A673 (cell line): ENCODE measurements around the gene B9D1. TPM values are rescaled to one million over a fixed set of nuclear protein-coding genes. Genes with fewer than 3 reads are reported as not detected.

ENCODE experiments used
- BruUV-seq: library from RNA; stranded (reverse); fragments of 400-500 nt; replicated peaks from 2 replicates; lab custom pipeline; 2021; lab: Mats Ljungman, UMichigan
- CTCF ChIA-PET: fragments of 300-600 bp; sonication (Branson Sonifier 250); formaldehyde crosslinking; loops from one replicate; lab custom pipeline; 2022; ENCODE audit warnings: antibody characterized with exemption; lab: Charles Lee
- POLR2A ChIA-PET: fragments of 300-600 bp; sonication (Branson Sonifier 250); formaldehyde crosslinking; loops from one replicate; lab custom pipeline; 2022; ENCODE audit warnings: antibody characterized with exemption; ENCODE audit not compliant: low non-redundant PET; lab: Charles Lee
- DNase-seq: peaks from one replicate; pipeline ENCODE4 v3.0.0-alpha.2; 2015; ENCODE audit warnings: low spot score
- H3K27ac ChIP-seq: fragments of 200-600 bp; sonication (generic); 2 replicates; pipeline ENCODE4 v1.5.1; 2016; ENCODE audit warnings: mixed run types, low read depth, mild to moderate bottlenecking, mixed read lengths, antibody characterized with exemption, low read length; ENCODE audit not compliant: poor library complexity, severe bottlenecking
- H3K27me3 ChIP-seq: fragments of 200-600 bp; sonication (generic); replicated peaks from 2 replicates; pipeline ENCODE4 v1.6.1; 2017; ENCODE audit warnings: mixed run types, low read depth, mild to moderate bottlenecking, mixed read lengths, antibody characterized with exemption, low read length; ENCODE audit not compliant: insufficient read depth, poor library complexity
- H3K36me3 ChIP-seq: fragments of 200-600 bp; sonication (generic); 2 replicates; pipeline ENCODE4 v1.6.1; 2016; ENCODE audit warnings: mixed run types, mild to moderate bottlenecking, mixed read lengths, antibody characterized with exemption, low read length; ENCODE audit not compliant: insufficient read depth, poor library complexity, severe bottlenecking
- H3K4me1 ChIP-seq: fragments of 200-600 bp; sonication (generic); 2 replicates; pipeline ENCODE4 v1.6.1; 2017; ENCODE audit warnings: mixed run types, mild to moderate bottlenecking, mixed read lengths, antibody characterized with exemption, low read length; ENCODE audit not compliant: insufficient read depth, poor library complexity, severe bottlenecking
- H3K4me3 ChIP-seq: fragments of 200-600 bp; sonication (generic); 2 replicates; pipeline ENCODE4 v1.5.1; 2016; ENCODE audit warnings: low read depth, mixed run types, mild to moderate bottlenecking, mixed read lengths, low read length; ENCODE audit not compliant: poor library complexity, severe bottlenecking
- H3K9me3 ChIP-seq: fragments of 200-600 bp; sonication (generic); 2 replicates; pipeline ENCODE4 v1.6.1; 2016; ENCODE audit warnings: mixed run types, low read depth, mild to moderate bottlenecking, mixed read lengths, antibody characterized with exemption, low read length; ENCODE audit not compliant: poor library complexity, severe bottlenecking
- CTCF ChIP-seq: fragments of 300-800, 200-600 bp; sonication (generic); conservative IDR thresholded peaks from 2 replicates; pipeline ENCODE4 v1.5.1; 2017; ENCODE audit warnings: low read depth, mild to moderate bottlenecking, antibody characterized with exemption, low read length, moderate library complexity, mixed read lengths
- EZH2 ChIP-seq: fragments of 200-600 bp; sonication (generic); IDR thresholded peaks from 2 replicates; pipeline ENCODE4 v1.6.1; 2017; ENCODE audit warnings: borderline replicate concordance, low read depth, mild to moderate bottlenecking, mixed read lengths, antibody characterized with exemption, low read length; ENCODE audit not compliant: poor library complexity, severe bottlenecking
- intact Hi-C: fragments of 100-400 bp; cut with micrococcal nuclease; formaldehyde crosslinking; loops from one replicate; pipeline ENCODE4 v1.10.0; 2022; ENCODE audit not compliant: unreplicated experiment
- total RNA-seq: library from RNA; stranded (reverse); gene quantifications from 2 replicates; pipeline ENCODE4 v1.2.3, GENCODE V29; 2021

The B9D1 gene
- total RNA-seq, 1 experiment from 2014 or later = 37.0 TPM

DNA sequence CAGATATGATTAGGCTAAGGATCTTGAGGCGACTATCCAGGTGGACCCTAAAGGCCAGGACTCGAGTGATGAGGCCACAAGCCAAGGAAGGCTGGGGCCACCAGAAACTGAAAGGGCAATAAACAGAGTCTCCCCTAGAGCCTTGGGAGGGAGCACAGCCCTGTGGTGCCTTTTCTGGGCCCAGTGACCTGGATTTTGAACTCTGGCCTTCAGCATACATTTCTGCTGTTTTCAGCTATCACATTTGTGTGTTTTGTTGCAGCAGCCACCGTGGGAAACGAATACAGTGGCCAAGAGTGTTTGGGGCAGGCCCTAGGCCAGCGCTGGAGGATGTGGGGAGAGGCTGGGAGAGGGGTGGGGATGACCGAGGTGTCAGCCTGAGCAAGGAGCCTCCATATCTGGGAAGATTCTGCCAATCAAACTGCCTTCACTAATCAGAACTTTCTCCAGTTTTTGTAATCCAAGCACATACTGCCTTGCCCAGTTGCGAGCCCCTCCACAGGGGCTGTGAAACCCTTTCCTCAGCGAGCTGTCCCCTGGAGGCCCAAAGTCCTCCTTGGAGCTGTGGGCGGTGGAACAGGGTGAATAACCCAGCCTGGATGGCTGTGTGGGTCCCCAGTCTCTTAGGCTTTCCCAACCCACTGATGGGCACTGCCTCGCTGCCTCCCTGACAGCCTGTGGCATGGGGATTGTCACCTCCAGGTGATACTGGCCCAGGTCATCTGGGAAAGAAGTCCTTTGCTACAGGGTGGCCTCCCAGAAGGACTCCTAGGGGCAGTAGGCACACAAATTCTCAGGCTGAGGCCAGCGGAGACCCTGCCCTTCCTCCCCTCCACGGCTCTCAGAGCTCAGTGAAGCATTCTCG, 16.8 kb downstream of the B9D1 start:
- Histone ChIP-seq H3K27ac (peak overlapping the region; percentile 44), H3K9me3 (no peaks in the 10 kb centered on the region), H3K4me1 (peaks cover 14% of the 10 kb centered on the region), H3K36me3 (peaks cover 3% of the 10 kb centered on the region), H3K4me3 (no peak overlapping the region), H3K27me3 (no peaks in the 10 kb centered on the region)
- no peak for TF ChIP-seq EZH2
- TF ChIP-seq CTCF = no peak
- intact Hi-C loops = no loop called here
- CTCF ChIA-PET = no interaction called here
- no TSS peak for BruUV-seq
- POLR2A ChIA-PET = no interaction called here
- DNase-seq = no peak

DNA sequence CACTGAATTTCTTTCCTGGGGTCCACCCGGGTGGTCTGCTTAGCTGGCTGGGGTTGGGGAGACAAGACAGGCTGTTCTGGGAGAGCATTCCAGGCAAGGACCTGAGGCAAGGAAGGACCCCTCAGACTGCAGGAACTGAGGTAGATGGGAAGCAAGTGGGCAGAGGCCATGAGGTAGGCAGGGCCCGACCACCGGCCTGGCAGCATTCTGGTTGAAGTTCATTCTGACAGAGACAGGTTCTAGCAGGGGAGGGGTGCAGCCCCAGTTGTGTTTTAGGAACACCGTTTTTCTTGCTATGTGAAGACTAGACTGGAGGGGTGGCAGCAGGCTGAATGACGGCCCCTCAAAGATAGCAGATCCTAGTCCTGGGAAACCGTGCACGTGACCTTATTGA, 17.5 kb downstream of the B9D1 start:
- H3K4me1 ChIP-seq = peaks cover 14% of the 10 kb centered on the region
- H3K27ac ChIP-seq = no peak overlapping the region
- CTCF ChIA-PET = no interaction called here
- no peak for TF ChIP-seq EZH2
- no peak for TF ChIP-seq CTCF
- no TSS peak for BruUV-seq
- no peaks in the 10 kb centered on the region for H3K27me3 ChIP-seq
- POLR2A ChIA-PET = no interaction called here
- peaks cover 3% of the 10 kb centered on the region for H3K36me3 ChIP-seq
- H3K4me3 ChIP-seq = no peak overlapping the region
- H3K9me3 ChIP-seq = no peaks in the 10 kb centered on the region
- DNase-seq = no peak
- intact Hi-C loops = no loop called here

DNA sequence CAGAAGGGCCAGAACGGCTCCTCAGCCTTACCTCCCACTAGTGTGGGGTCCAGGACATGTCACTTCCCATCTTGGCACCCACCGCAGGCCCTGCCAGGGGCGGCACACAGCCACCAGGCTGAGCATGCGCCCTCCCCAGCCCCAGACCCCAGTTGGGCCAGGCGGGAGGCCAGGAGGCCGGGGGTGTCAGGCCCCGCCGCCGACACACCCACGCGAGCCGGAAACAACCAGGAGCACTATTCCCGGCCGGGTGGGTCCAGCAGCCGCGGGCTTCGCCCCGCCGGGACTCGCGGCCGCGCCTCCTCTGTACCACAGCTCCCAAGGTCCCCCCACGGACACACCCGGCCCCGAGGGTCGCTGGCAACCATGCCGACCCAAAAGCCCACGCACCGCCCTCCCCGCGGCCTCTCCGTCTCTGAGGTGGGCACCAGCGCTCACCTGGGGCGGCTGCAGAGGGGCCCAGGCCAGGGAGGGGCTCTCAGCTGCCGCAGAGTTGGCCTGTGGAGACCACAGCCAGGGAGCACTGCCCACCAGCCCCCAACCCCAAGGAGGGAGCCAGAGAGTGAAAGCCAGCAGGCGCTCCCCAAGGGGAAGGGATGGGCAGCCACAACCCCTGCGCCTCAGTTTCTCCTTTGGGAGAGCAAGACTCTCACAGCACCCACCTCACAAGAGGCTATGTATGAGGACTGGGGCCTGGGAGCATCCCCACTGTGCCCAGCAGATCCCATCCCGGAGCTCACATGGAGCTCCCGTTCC, 18.0 kb downstream of the B9D1 start:
- no peak for DNase-seq
- Histone ChIP-seq H3K9me3 (no peaks in the 10 kb centered on the region), H3K36me3 (peaks cover 3% of the 10 kb centered on the region), H3K4me3 (no peak overlapping the region), H3K27me3 (no peaks in the 10 kb centered on the region), H3K27ac (no peak overlapping the region), H3K4me1 (peaks cover 14% of the 10 kb centered on the region)
- POLR2A ChIA-PET = no interaction called here
- TF ChIP-seq CTCF = no peak
- TF ChIP-seq EZH2 = no peak
- BruUV-seq = no TSS peak
- intact Hi-C loops = no loop called here
- CTCF ChIA-PET = no interaction called here
